Measurements from ENCODE around the gene RHD. TPM values are rescaled to one million over a fixed set of nuclear protein-coding genes. Genes with fewer than 3 reads are reported as not detected.

RHD gene
- total and polyA plus RNA-seq, 2 donors (not counting 1 experiment from before 2014, with no cell fraction given): not detected

- H3K79me2 ChIP-seq (ENCODE audit: control insufficient read depth, insufficient read depth, low read length): peaks cover 1% of the 10 kb centered on the region
- no peak for TF ChIP-seq EZH2 (IDR thresholded peaks at IDR 0.05; ENCODE audit: borderline replicate concordance, insufficient read depth, low read depth, low read length, poor library complexity, severe bottlenecking)
- TF ChIP-seq CTCF (IDR thresholded peaks at IDR 0.05): no peak
- H3K4me3 ChIP-seq (ENCODE audit: control extremely low read depth in 1 of 5, extremely low read depth in 1 of 5, insufficient read depth in 1 of 5, low read depth in 2 of 5, low read length in 4 of 5): no peak overlapping the region
- POLR2A ChIA-PET: no interaction called here
- no peak overlapping the region for H3K9ac ChIP-seq (ENCODE audit: low read length)
- H3K27ac Mint-ChIP-seq: no peak overlapping the region
- H3K36me3 ChIP-seq (replicated peaks in 1 of 2; ENCODE audit: control extremely low read depth in 1 of 2, control insufficient read depth in 1 of 2, extremely low read depth in 1 of 2, insufficient read depth in 2 of 2, low read length in 1 of 2): peaks cover 1 to 49% of the 10 kb centered on the region in 2 experiments
- no peak overlapping the region for H3K27ac ChIP-seq (ENCODE audit: low read length in 2 of 2)
- H3K4me1 ChIP-seq (ENCODE audit: control insufficient read depth in 2 of 2, insufficient read depth in 2 of 2, low read length in 2 of 2): no peaks in the 10 kb centered on the region
- CTCF ChIA-PET: no interaction called here
- no peaks in the 10 kb centered on the region for H3K27me3 ChIP-seq (replicated peaks in 1 of 4; ENCODE audit: control extremely low read depth in 1 of 4, control insufficient read depth in 3 of 4, insufficient read depth in 4 of 4, low read length in 3 of 4)
- ATAC-seq (ENCODE audit: low read depth): no peak
- 95% methylated on average over 5 of the region's 6 CpGs for WGBS (ENCODE audit: insufficient coverage)
- no peak overlapping the region for H3K4me3 Mint-ChIP-seq
- H3K9me3 Mint-ChIP-seq (ENCODE audit: insufficient read depth): no peaks in the 10 kb centered on the region
- intact Hi-C loops (cut with micrococcal nuclease): no loop called here
- no peak overlapping the region for H2AFZ ChIP-seq (ENCODE audit: insufficient read depth, low read depth, low read length, poor library complexity, severe bottlenecking)
- peaks cover 20% of the 10 kb centered on the region for H4K20me1 ChIP-seq (ENCODE audit: control insufficient read depth, insufficient read depth, low read length, poor library complexity, severe bottlenecking)
- H3K4me1 Mint-ChIP-seq: peaks cover 2% of the 10 kb centered on the region
- H3K9me3 ChIP-seq (ENCODE audit: control extremely low read depth in 1 of 3, control insufficient read depth in 2 of 3, insufficient read depth in 1 of 3, low read length in 2 of 3): no peaks in the 10 kb centered on the region
- no peaks in the 10 kb centered on the region for H3K27me3 Mint-ChIP-seq
- no peak for DNase-seq
- H3K4me2 ChIP-seq (replicated peaks; ENCODE audit: low read depth, low read length, poor library complexity, severe bottlenecking): no peak overlapping the region
These were observed 83.6 kb downstream of the RHD start for GRCh38 chr1:25355841-25356395.

GRCh38 chr1:25356441-25356840 is 84.1 kb downstream of the RHD start:
- intact Hi-C loops (cut with micrococcal nuclease): no loop called here
- DNase-seq: no peak
- no peak overlapping the region for H2AFZ ChIP-seq (ENCODE audit: insufficient read depth, low read depth, low read length, poor library complexity, severe bottlenecking)
- H3K27me3 ChIP-seq (replicated peaks in 1 of 4; ENCODE audit: control extremely low read depth in 1 of 4, control insufficient read depth in 3 of 4, insufficient read depth in 4 of 4, low read length in 3 of 4): no peaks in the 10 kb centered on the region
- Mint-ChIP-seq H3K27ac (no peak overlapping the region), H3K4me3 (no peak overlapping the region), H3K9me3 (ENCODE audit: insufficient read depth) (no peaks in the 10 kb centered on the region), H3K4me1 (peaks cover 2% of the 10 kb centered on the region), H3K27me3 (no peaks in the 10 kb centered on the region)
- no peak overlapping the region for H3K4me2 ChIP-seq (replicated peaks; ENCODE audit: low read depth, low read length, poor library complexity, severe bottlenecking)
- ChIA-PET CTCF (no interaction called here), POLR2A (no interaction called here)
- no peaks in the 10 kb centered on the region for H3K4me1 ChIP-seq (ENCODE audit: control insufficient read depth in 2 of 2, insufficient read depth in 2 of 2, low read length in 2 of 2)
- H3K27ac ChIP-seq (ENCODE audit: low read length in 2 of 2): no peak overlapping the region
- peaks cover 1 to 54% of the 10 kb centered on the region in 2 experiments for H3K36me3 ChIP-seq (replicated peaks in 1 of 2; ENCODE audit: control extremely low read depth in 1 of 2, control insufficient read depth in 1 of 2, extremely low read depth in 1 of 2, insufficient read depth in 2 of 2, low read length in 1 of 2)
- H4K20me1 ChIP-seq (ENCODE audit: control insufficient read depth, insufficient read depth, low read length, poor library complexity, severe bottlenecking): peaks cover 20% of the 10 kb centered on the region
- TF ChIP-seq CTCF (IDR thresholded peaks at IDR 0.05) (no peak), EZH2 (IDR thresholded peaks at IDR 0.05; ENCODE audit: borderline replicate concordance, insufficient read depth, low read depth, low read length, poor library complexity, severe bottlenecking) (no peak)
- ATAC-seq (ENCODE audit: low read depth): no peak
- H3K9me3 ChIP-seq (ENCODE audit: control extremely low read depth in 1 of 3, control insufficient read depth in 2 of 3, insufficient read depth in 1 of 3, low read length in 2 of 3): no peaks in the 10 kb centered on the region
- H3K9ac ChIP-seq (ENCODE audit: low read length): no peak overlapping the region
- no peaks in the 10 kb centered on the region for H3K79me2 ChIP-seq (ENCODE audit: control insufficient read depth, insufficient read depth, low read length)
- no peak overlapping the region for H3K4me3 ChIP-seq (ENCODE audit: control extremely low read depth in 1 of 5, extremely low read depth in 1 of 5, insufficient read depth in 1 of 5, low read depth in 2 of 5, low read length in 4 of 5)
